Breast epithelium (tissue), 4 donors: Measurements from ENCODE around the gene CLDN1. TPM values are rescaled to one million over a fixed set of nuclear protein-coding genes. Genes with fewer than 3 reads are reported as not detected.

Source experiments
- DNase-seq, 2 donors: peaks; one replicate each; pipeline ENCODE4 v3.0.0-alpha.2; 2019; ENCODE audit warnings: low spot score in 2 of 2
- H3K27ac ChIP-seq, 2 donors: fragments of 200-600 bp; sonication (generic) in 1 of 2; one replicate each; pipeline ENCODE4 v1.5.1; 2016 to 2019; ENCODE audit warnings: mild to moderate bottlenecking in 1 of 2
- H3K27me3 ChIP-seq, 2 donors: fragments of 200-600 bp; sonication (generic) in 1 of 2; one replicate each; pipeline versions ENCODE4 v1.5.1 to v1.6.0; 2017 to 2019; ENCODE audit warnings: control low read depth in 1 of 2, mild to moderate bottlenecking in 1 of 2
- H3K36me3 ChIP-seq: fragments of 200-600 bp; one replicate; pipeline ENCODE4 v1.5.1; 2019
- H3K4me1 ChIP-seq, 2 donors: fragments of 200-600 bp; sonication (generic); one replicate each; pipeline ENCODE4 v1.5.1; 2016 to 2019; ENCODE audit warnings: control low read depth in 1 of 2
- H3K4me3 ChIP-seq, 3 donors: fragments of 200-600 bp; sonication (generic); 1 replicate in 2 of 3; 2 replicates in 1 of 3; pipeline ENCODE4 v1.5.1; 2016 to 2019; ENCODE audit warnings: mild to moderate bottlenecking in 3 of 3, moderate library complexity in 2 of 3
- H3K9me3 ChIP-seq, 2 donors: fragments of 200-600 bp; sonication (generic) in 1 of 2; one replicate each; pipeline ENCODE4 v1.5.1; 2016 to 2019; ENCODE audit warnings: control low read depth in 1 of 2
- CTCF ChIP-seq, 3 donors: fragments of 450-650 bp; IDR thresholded peaks; one replicate each; pipeline ENCODE4 v1.5.1; 2016 to 2017; ENCODE audit warnings: antibody characterized with exemption in 3 of 3, mild to moderate bottlenecking in 3 of 3, moderate library complexity in 3 of 3
- POLR2A ChIP-seq: fragments of 450-650 bp; IDR thresholded peaks from one replicate; pipeline ENCODE4 v1.6.1; 2016; ENCODE audit warnings: antibody characterized with exemption, mild to moderate bottlenecking, moderate library complexity
- POLR2AphosphoS5 ChIP-seq, 3 donors: sonication (generic); formaldehyde crosslinking; IDR thresholded peaks; one replicate each; pipeline ENCODE4 v1.6.1; 2017; ENCODE audit warnings: antibody characterized with exemption in 3 of 3
- intact Hi-C: fragments of 100-400 bp; cut with DNase I; formaldehyde crosslinking; loops from one replicate; pipeline ENCODE4 v1.15.1; 2023; ENCODE audit warnings: low total_unique reads
- total RNA-seq, 3 donors: library from RNA; depleted of rRNA; stranded (reverse); fragments of >200 nt; gene quantifications; one replicate each; pipeline ENCODE4 v1.1.0, GENCODE V29; 2016

The CLDN1 gene
- total RNA-seq, 3 donors from 2014 or later, result 0.80 to 51.8 (median 2.9) TPM

DNA sequence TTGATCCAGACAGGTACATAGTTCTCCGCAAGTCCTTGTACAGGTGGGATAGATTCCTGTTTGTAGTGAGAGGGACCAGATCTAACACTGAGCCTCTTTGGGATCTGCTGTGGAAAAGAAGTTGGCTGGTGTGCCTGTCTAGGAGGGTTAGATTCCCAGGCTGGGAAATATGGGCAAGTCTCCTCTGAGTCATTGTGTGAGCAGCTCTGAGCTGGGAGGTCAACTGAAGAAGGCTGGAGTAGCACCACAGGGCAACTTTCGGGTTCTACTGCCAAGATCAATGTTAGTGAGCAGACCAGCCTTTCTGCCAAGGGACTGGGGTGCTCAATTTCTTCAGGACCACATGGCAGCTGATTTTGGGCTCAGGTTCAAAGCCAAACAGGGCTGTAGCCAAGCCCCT, 33.4 kb downstream of the CLDN1 start:
- Histone ChIP-seq H3K4me3 (no peak overlapping the region), H3K4me1 (no peaks in the 10 kb centered on the region), H3K27me3 (no peaks in the 10 kb centered on the region), H3K27ac (no peak overlapping the region), H3K9me3 (peaks cover 6 to 18% of the 10 kb centered on the region in 2 donors), H3K36me3 (no peaks in the 10 kb centered on the region)
- intact Hi-C loops, result no loop called here
- TF ChIP-seq POLR2A (no peak), POLR2AphosphoS5 (IDR thresholded peaks at IDR 0.05) (no peak), CTCF (IDR thresholded peaks at IDR 0.05) (no peak)
- no peak for DNase-seq

- Histone ChIP-seq H3K27ac (no peak overlapping the region), H3K36me3 (no peaks in the 10 kb centered on the region), H3K27me3 (no peaks in the 10 kb centered on the region), H3K4me1 (no peaks in the 10 kb centered on the region), H3K4me3 (no peak overlapping the region), H3K9me3 (peaks cover 0 to 11% of the 10 kb centered on the region in 2 donors)
- intact Hi-C loops, result no loop called here
- TF ChIP-seq CTCF (IDR thresholded peaks at IDR 0.05), result no peak
- TF ChIP-seq POLR2A, result no peak
- no peak for TF ChIP-seq POLR2AphosphoS5 (IDR thresholded peaks at IDR 0.05)
- no peak for DNase-seq
Observed at GRCh38 chr3:190286014-190286413, 36.2 kb downstream of the CLDN1 start.

DNA sequence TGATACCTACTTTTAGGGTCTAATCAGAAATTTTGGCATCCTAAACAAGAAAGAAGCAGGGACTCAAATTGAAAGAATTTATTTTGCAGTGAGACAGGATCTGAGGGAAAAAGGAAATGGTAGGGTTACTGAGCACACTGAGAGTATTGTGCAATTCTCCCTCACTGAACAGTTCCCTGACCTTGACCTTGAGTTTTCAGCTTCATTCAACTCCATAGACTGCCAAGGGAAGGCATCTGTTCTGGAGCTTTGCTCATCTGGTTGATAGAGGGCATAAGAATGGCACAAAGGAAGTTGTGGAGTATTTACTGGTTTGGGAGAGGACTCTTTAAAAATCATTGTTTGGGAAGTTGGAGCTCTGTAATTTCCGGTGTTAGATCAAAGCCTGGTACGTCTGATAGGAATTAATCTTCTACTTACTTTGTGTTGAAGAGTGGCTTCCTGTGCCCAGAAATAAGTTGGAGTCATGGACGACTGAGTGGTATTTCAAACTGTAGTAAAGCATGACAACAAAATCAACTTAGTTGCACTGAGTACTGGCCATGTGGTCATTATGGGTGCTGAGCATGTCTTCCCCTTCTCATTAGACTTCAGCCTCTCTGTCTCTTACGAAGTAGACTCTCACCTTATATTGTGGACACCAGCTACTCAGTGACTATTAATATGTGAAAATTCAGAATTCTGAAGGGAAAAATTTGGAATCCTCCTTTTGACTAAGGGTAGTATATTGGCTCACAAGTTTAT, 40.8 kb downstream of the CLDN1 start:
- Histone ChIP-seq H3K4me3 (no peak overlapping the region), H3K27ac (no peak overlapping the region), H3K27me3 (no peaks in the 10 kb centered on the region), H3K9me3 (peaks cover 0 to 11% of the 10 kb centered on the region in 2 donors), H3K4me1 (no peaks in the 10 kb centered on the region), H3K36me3 (no peaks in the 10 kb centered on the region)
- DNase-seq, result no peak
- TF ChIP-seq POLR2A (no peak), POLR2AphosphoS5 (IDR thresholded peaks at IDR 0.05) (no peak), CTCF (IDR thresholded peaks at IDR 0.05) (no peak)
- intact Hi-C loops, result no loop called here

GRCh38 chr3:190279690-190280089, 42.6 kb downstream of the CLDN1 start:
- H3K9me3 ChIP-seq, result no peaks in the 10 kb centered on the region
- no peak for TF ChIP-seq CTCF (IDR thresholded peaks at IDR 0.05)
- TF ChIP-seq POLR2AphosphoS5 (IDR thresholded peaks at IDR 0.05), result no peak
- no peak for TF ChIP-seq POLR2A
- no peak for DNase-seq
- intact Hi-C loops, result no loop called here
- no peak overlapping the region for H3K27ac ChIP-seq
- no peaks in the 10 kb centered on the region for H3K36me3 ChIP-seq
- H3K27me3 ChIP-seq, result no peaks in the 10 kb centered on the region
- no peaks in the 10 kb centered on the region for H3K4me1 ChIP-seq
- H3K4me3 ChIP-seq, result no peak overlapping the region

DNA sequence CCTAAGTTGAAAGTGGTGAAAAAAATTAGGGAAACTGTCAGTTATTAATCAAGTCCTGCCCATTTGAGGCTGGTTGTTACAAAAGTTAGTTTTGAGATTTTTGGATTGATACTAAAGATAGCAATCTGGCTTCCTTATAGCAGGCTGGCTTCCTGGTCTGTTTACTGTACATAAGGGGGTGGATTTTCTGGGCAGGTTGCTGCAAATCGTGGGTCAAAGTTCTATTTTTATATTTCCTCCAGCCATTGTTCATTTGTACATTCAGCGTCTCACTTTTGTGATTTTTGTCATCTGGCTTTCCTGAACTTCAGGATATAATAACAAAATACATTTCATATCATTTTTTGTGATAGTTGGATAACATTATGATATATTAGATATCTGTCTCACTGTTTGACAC, 49.5 kb downstream of the CLDN1 start:
- no peak overlapping the region for H3K27ac ChIP-seq
- no peaks in the 10 kb centered on the region for H3K9me3 ChIP-seq
- no peaks in the 10 kb centered on the region for H3K4me1 ChIP-seq
- no peaks in the 10 kb centered on the region for H3K36me3 ChIP-seq
- DNase-seq, result no peak
- no peaks in the 10 kb centered on the region for H3K27me3 ChIP-seq
- intact Hi-C loops, result no loop called here
- TF ChIP-seq POLR2AphosphoS5 (IDR thresholded peaks at IDR 0.05) (no peak), POLR2A (no peak), CTCF (IDR thresholded peaks at IDR 0.05) (no peak)
- no peak overlapping the region for H3K4me3 ChIP-seq
